ACC112 (cell line): ENCODE results near the gene CRISPLD2.

Source experiments
- H2AFZ ChIP-seq: fragments of 200-600 bp; sonication (generic); one replicate; pipeline ENCODE4 v1.6.0; 2017; ENCODE audit warnings: antibody characterized with exemption, low read length; ENCODE audit not compliant: unreplicated experiment
- H3K27ac ChIP-seq: fragments of 200-600 bp; sonication (generic); 2 replicates; pipeline ENCODE4 v1.5.1; 2014; ENCODE audit warnings: low read depth, mild to moderate bottlenecking, antibody characterized with exemption, low read length, moderate library complexity
- H3K27me3 ChIP-seq: fragments of 200-600 bp; sonication (generic); 2 replicates; pipeline ENCODE4 v1.6.1; 2014; ENCODE audit warnings: mild to moderate bottlenecking, antibody characterized with exemption, low read length, moderate library complexity, mixed read lengths; ENCODE audit not compliant: insufficient read depth
- H3K36me3 ChIP-seq: fragments of 200-600 bp; sonication (generic); 2 replicates; pipeline ENCODE4 v1.6.1; 2016; ENCODE audit warnings: mild to moderate bottlenecking, antibody characterized with exemption, low read length, moderate library complexity, mixed read lengths; ENCODE audit not compliant: insufficient read depth
- H3K4me1 ChIP-seq: fragments of 200-600 bp; sonication (generic); one replicate; pipeline ENCODE4 v1.6.1; 2016; ENCODE audit warnings: low read length, mixed read lengths; ENCODE audit not compliant: insufficient read depth, unreplicated experiment, control insufficient read depth
- H3K4me3 ChIP-seq: fragments of 200-600 bp; sonication (generic); 2 replicates; pipeline ENCODE4 v1.5.1; 2014; ENCODE audit warnings: mild to moderate bottlenecking, low read depth, low read length
- H3K79me2 ChIP-seq: fragments of 200-600 bp; sonication (generic); one replicate; pipeline ENCODE4 v1.6.0; 2016; ENCODE audit warnings: low read length; ENCODE audit not compliant: control insufficient read depth, unreplicated experiment, insufficient read depth

The CRISPLD2 gene

GRCh38 chr16:84800158-84800978 is 19.4 kb upstream of the CRISPLD2 start:
- Histone ChIP-seq H3K4me1 (peaks cover under 1% of the 10 kb centered on the region), H2AFZ (no peak overlapping the region), H3K27ac (no peak overlapping the region)

GRCh38 chr16:84803146-84803545 is 16.6 kb upstream of the CRISPLD2 start:
- H3K36me3 ChIP-seq, result no peaks in the 10 kb centered on the region

More at GRCh38 chr16:84800158-84800978, 19.4 kb upstream of the CRISPLD2 start:
- H3K79me2 ChIP-seq, result no peaks in the 10 kb centered on the region
- no peak overlapping the region for H3K4me3 ChIP-seq
- H3K36me3 ChIP-seq, result no peaks in the 10 kb centered on the region
- H3K27me3 ChIP-seq, result no peaks in the 10 kb centered on the region

GRCh38 chr16:84804326-84804725 is 15.5 kb upstream of the CRISPLD2 start:
- Histone ChIP-seq H3K79me2 (no peaks in the 10 kb centered on the region), H3K36me3 (no peaks in the 10 kb centered on the region), H3K4me3 (no peak overlapping the region), H3K4me1 (peaks cover 22% of the 10 kb centered on the region), H2AFZ (no peak overlapping the region), H3K27ac (no peak overlapping the region), H3K27me3 (no peaks in the 10 kb centered on the region)

More at GRCh38 chr16:84803146-84803545, 16.6 kb upstream of the CRISPLD2 start:
- no peak overlapping the region for H3K4me3 ChIP-seq
- peaks cover 22% of the 10 kb centered on the region for H3K4me1 ChIP-seq
- H3K27me3 ChIP-seq, result no peaks in the 10 kb centered on the region
- no peak overlapping the region for H2AFZ ChIP-seq
- no peak overlapping the region for H3K27ac ChIP-seq
- no peaks in the 10 kb centered on the region for H3K79me2 ChIP-seq

GRCh38 chr16:84806256-84806889 is 13.4 kb upstream of the CRISPLD2 start:
- H3K36me3 ChIP-seq, result no peaks in the 10 kb centered on the region
- no peaks in the 10 kb centered on the region for H3K79me2 ChIP-seq
- peak overlapping the region; percentile 65 for H3K27ac ChIP-seq
- H3K27me3 ChIP-seq, result no peaks in the 10 kb centered on the region
- H3K4me1 ChIP-seq, result peaks cover 34% of the 10 kb centered on the region
- H3K4me3 ChIP-seq, result peak overlapping the region; percentile 47
- H2AFZ ChIP-seq, result no peak overlapping the region

GRCh38 chr16:84806890-84807258 is 12.9 kb upstream of the CRISPLD2 start:
- no peaks in the 10 kb centered on the region for H3K27me3 ChIP-seq
- H3K4me3 ChIP-seq, result peak overlapping the region; percentile 33
- H3K27ac ChIP-seq, result peak overlapping the region; percentile 65
- H3K36me3 ChIP-seq, result no peaks in the 10 kb centered on the region
- no peak overlapping the region for H2AFZ ChIP-seq
- H3K4me1 ChIP-seq, result peaks cover 37% of the 10 kb centered on the region
- H3K79me2 ChIP-seq, result no peaks in the 10 kb centered on the region

- Histone ChIP-seq H3K36me3 (no peaks in the 10 kb centered on the region), H3K4me1 (peaks cover 37% of the 10 kb centered on the region), H3K79me2 (no peaks in the 10 kb centered on the region), H2AFZ (no peak overlapping the region), H3K27ac (no peak overlapping the region), H3K4me3 (no peak overlapping the region), H3K27me3 (no peaks in the 10 kb centered on the region)
Measured at GRCh38 chr16:84807776-84808175, 12.0 kb upstream of the CRISPLD2 start.

GRCh38 chr16:84808826-84809225 is 11.0 kb upstream of the CRISPLD2 start:
- Histone ChIP-seq H3K36me3 (no peaks in the 10 kb centered on the region), H3K27ac (no peak overlapping the region), H3K4me3 (no peak overlapping the region), H3K27me3 (no peaks in the 10 kb centered on the region), H2AFZ (no peak overlapping the region), H3K4me1 (peaks cover 37% of the 10 kb centered on the region), H3K79me2 (no peaks in the 10 kb centered on the region)

- peak overlapping the region; percentile 1; the same call in 1 of the 2 replicates for H3K4me3 ChIP-seq
- peaks cover 33% of the 10 kb centered on the region for H3K4me1 ChIP-seq
- H3K27me3 ChIP-seq, result no peaks in the 10 kb centered on the region
- H3K27ac ChIP-seq, result peak overlapping the region; percentile 54
- no peak overlapping the region for H2AFZ ChIP-seq
- H3K36me3 ChIP-seq, result no peaks in the 10 kb centered on the region
- no peaks in the 10 kb centered on the region for H3K79me2 ChIP-seq
Measured at GRCh38 chr16:84810518-84811273, 9.1 kb upstream of the CRISPLD2 start.

GRCh38 chr16:84811529-84811928 is 8.3 kb upstream of the CRISPLD2 start:
- Histone ChIP-seq H3K79me2 (no peaks in the 10 kb centered on the region), H3K36me3 (no peaks in the 10 kb centered on the region), H2AFZ (no peak overlapping the region), H3K4me1 (peaks cover 25% of the 10 kb centered on the region), H3K4me3 (no peak overlapping the region), H3K27me3 (no peaks in the 10 kb centered on the region), H3K27ac (peak overlapping the region; percentile 54)

GRCh38 chr16:84813141-84813934 is 6.4 kb upstream of the CRISPLD2 start:
- Histone ChIP-seq H3K27me3 (no peaks in the 10 kb centered on the region), H3K4me1 (peaks cover 15% of the 10 kb centered on the region), H3K36me3 (no peaks in the 10 kb centered on the region), H3K4me3 (no peak overlapping the region), H3K27ac (no peak overlapping the region), H3K79me2 (no peaks in the 10 kb centered on the region), H2AFZ (no peak overlapping the region)
